Activated naive CD8-positive, alpha-beta T cell treated with anti-CD3 and anti-CD28 coated beads, Interleukin-2, amount 50 U/mL, for 24 hours (primary cell): ENCODE data around the gene ZNF775.

ENCODE experiments used
- ATAC-seq: fragments of 150-1000 bp; cut with Tn5 transposase; one replicate; pipeline ENCODE4 v1.10.0; 2021
- DNase-seq: peaks from one replicate; pipeline ENCODE4 v3.0.0; 2021
- H3K27ac Mint-ChIP-seq: one replicate; pipeline ENCODE4 v1.8.0; 2021; ENCODE audit warnings: mild to moderate bottlenecking, mixed read lengths
- H3K27me3 Mint-ChIP-seq: one replicate; pipeline ENCODE4 v1.8.0; 2021; ENCODE audit warnings: mixed read lengths
- H3K36me3 Mint-ChIP-seq: one replicate; pipeline ENCODE4 v1.8.0; 2021; ENCODE audit warnings: low read depth, mixed read lengths
- H3K4me1 Mint-ChIP-seq: one replicate; pipeline ENCODE4 v1.8.0; 2021; ENCODE audit warnings: mixed read lengths
- H3K4me3 Mint-ChIP-seq: one replicate; pipeline ENCODE4 v1.8.0; 2021; ENCODE audit warnings: mild to moderate bottlenecking, moderate library complexity, mixed read lengths
- H3K9me3 Mint-ChIP-seq: one replicate; pipeline ENCODE4 v1.8.0; 2021; ENCODE audit warnings: mixed read lengths

The ZNF775 gene

GRCh38 chr7:150340024-150340749 is 38.9 kb upstream of the ZNF775 start:
- H3K4me1 Mint-ChIP-seq, result peaks cover 9% of the 10 kb centered on the region
- H3K4me3 Mint-ChIP-seq, result no peak overlapping the region
- peaks cover 4% of the 10 kb centered on the region for H3K36me3 Mint-ChIP-seq
- peaks cover 37% of the 10 kb centered on the region for H3K27me3 Mint-ChIP-seq
- DNase-seq (peak; percentile 26), ATAC-seq (peak; percentile 44)
- H3K9me3 Mint-ChIP-seq, result no peaks in the 10 kb centered on the region
- H3K27ac Mint-ChIP-seq, result no peak overlapping the region

GRCh38 chr7:150340875-150341262 is 38.3 kb upstream of the ZNF775 start:
- Mint-ChIP-seq H3K27me3 (peaks cover 39% of the 10 kb centered on the region), H3K4me1 (peaks cover 9% of the 10 kb centered on the region), H3K27ac (no peak overlapping the region), H3K36me3 (peaks cover 4% of the 10 kb centered on the region), H3K4me3 (no peak overlapping the region), H3K9me3 (no peaks in the 10 kb centered on the region)
- no peak for ATAC-seq
- DNase-seq, result no peak

DNA sequence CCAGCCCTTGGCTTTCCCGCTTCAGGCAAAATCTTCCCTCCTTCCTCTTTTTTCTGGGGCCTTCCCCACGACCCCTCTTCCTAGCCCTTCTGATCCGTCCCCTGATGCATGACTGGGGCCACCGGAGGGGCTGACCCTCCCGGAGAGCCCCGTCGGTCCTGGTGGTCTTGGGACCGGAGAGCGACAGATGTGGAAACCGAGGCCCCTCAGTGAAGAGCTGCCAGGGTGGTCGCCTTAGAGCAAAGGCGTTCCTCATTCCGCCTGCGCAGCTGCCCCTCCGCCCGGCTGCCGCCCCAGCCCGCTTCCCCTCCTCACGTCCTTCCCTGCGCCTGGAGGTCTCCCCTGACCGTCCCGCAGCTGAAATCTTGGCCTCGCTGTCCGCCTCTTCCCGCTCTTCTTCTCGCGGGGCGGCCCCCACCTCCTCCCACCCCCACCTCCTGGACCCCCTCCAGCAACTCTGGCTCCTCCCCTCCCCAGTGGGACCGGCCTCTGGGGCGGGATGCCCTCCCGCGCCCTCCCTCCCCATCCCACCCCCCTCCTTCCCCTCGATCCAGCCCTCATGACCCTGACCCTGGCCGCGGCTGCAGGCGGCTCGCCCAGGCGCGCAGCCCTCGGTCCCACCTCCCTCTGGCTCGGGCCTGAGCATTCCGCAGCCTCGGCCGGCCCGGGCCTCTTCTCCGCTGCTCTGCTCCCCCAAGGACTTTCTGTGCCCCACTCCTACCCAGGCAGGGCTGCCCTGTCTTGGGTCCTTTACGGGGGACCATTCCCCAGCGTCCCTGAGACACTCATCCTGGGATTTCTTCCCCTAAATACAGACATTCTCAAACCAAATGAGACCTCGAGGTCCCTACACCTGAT is 37.6 kb upstream of the ZNF775 start, which contains the start of gene RARRES2:
Gene RARRES2 (minus strand): TSS at position 367 of the 858 bp plus-strand sequence. CDS start 1,020 bp downstream, outside the sequence.
- H3K4me1 Mint-ChIP-seq, result peaks cover 9% of the 10 kb centered on the region
- peaks cover 43% of the 10 kb centered on the region for H3K27me3 Mint-ChIP-seq
- ATAC-seq (no peak), DNase-seq (no peak)
- H3K4me3 Mint-ChIP-seq, result peak within 1 kb of the TSS; percentile 32
- no peaks in the 10 kb centered on the region for H3K9me3 Mint-ChIP-seq
- peaks cover 4% of the 10 kb centered on the region for H3K36me3 Mint-ChIP-seq
- no peak within 1 kb of the TSS for H3K27ac Mint-ChIP-seq

GRCh38 chr7:150342121-150342408 is 37.1 kb upstream of the ZNF775 start:
- Mint-ChIP-seq H3K27ac (no peak overlapping the region), H3K27me3 (peaks cover 46% of the 10 kb centered on the region), H3K4me3 (no peak overlapping the region), H3K9me3 (no peaks in the 10 kb centered on the region), H3K4me1 (peaks cover 9% of the 10 kb centered on the region), H3K36me3 (peaks cover 4% of the 10 kb centered on the region)
- no peak for DNase-seq
- no peak for ATAC-seq

GRCh38 chr7:150343225-150343624 is 35.9 kb upstream of the ZNF775 start:
- peaks cover 9% of the 10 kb centered on the region for H3K4me1 Mint-ChIP-seq
- no peaks in the 10 kb centered on the region for H3K9me3 Mint-ChIP-seq
- H3K27ac Mint-ChIP-seq, result no peak overlapping the region
- no peak overlapping the region for H3K4me3 Mint-ChIP-seq
- DNase-seq (no peak), ATAC-seq (no peak)
- peaks cover 46% of the 10 kb centered on the region for H3K27me3 Mint-ChIP-seq
- no peaks in the 10 kb centered on the region for H3K36me3 Mint-ChIP-seq

DNA sequence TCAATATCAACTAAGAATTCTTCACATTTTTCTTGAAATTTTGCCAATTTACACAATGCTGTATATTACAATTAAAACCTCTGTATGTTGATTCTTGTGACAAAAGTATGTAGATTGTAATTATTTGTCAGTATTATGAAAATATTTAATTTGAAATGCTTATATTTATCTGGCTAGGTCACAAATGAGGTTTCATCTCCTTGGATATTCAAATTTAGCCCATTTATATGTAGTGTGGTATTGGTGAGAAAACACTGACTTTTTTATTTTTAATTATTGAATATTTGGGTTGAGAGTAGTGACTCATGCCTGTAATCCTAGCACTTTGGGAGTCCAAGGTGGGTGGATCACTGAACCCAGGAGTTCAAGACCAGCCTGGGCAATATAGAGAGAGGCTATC is 34.8 kb upstream of the ZNF775 start:
- H3K4me3 Mint-ChIP-seq, result no peak overlapping the region
- peaks cover 46% of the 10 kb centered on the region for H3K27me3 Mint-ChIP-seq
- no peaks in the 10 kb centered on the region for H3K9me3 Mint-ChIP-seq
- peaks cover 9% of the 10 kb centered on the region for H3K4me1 Mint-ChIP-seq
- DNase-seq (no peak), ATAC-seq (no peak)
- no peaks in the 10 kb centered on the region for H3K36me3 Mint-ChIP-seq
- no peak overlapping the region for H3K27ac Mint-ChIP-seq

DNA sequence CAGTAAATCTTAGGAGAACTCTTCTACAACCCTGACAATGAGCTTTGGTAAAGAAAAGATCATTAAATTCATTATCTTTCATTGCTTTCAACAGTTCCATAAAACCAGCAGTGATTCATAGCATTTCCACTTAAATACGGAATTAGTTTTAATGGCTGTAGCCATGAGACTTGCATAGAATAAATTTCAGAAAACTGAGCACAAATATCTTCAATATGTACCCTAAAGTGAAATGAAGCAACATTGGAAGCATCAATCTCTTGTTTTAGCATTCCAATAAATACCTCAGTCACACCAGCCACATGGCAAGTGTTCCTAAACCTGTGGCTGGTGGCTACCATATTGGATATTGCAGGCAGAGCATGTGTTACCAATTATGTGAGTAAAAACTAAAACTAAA is 34.1 kb upstream of the ZNF775 start:
- DNase-seq, result no peak
- no peak for ATAC-seq
- Mint-ChIP-seq H3K4me1 (peaks cover 4% of the 10 kb centered on the region), H3K4me3 (no peak overlapping the region), H3K36me3 (no peaks in the 10 kb centered on the region), H3K9me3 (no peaks in the 10 kb centered on the region), H3K27ac (no peak overlapping the region), H3K27me3 (peaks cover 39% of the 10 kb centered on the region)

GRCh38 chr7:150346922-150347321 is 32.2 kb upstream of the ZNF775 start:
- no peak overlapping the region for H3K27ac Mint-ChIP-seq
- H3K9me3 Mint-ChIP-seq, result no peaks in the 10 kb centered on the region
- H3K27me3 Mint-ChIP-seq, result peaks cover 29% of the 10 kb centered on the region
- ATAC-seq (no peak), DNase-seq (no peak)
- H3K4me1 Mint-ChIP-seq, result no peaks in the 10 kb centered on the region
- H3K4me3 Mint-ChIP-seq, result no peak overlapping the region
- no peaks in the 10 kb centered on the region for H3K36me3 Mint-ChIP-seq

- DNase-seq (no peak), ATAC-seq (no peak)
- Mint-ChIP-seq H3K27me3 (peaks cover 4% of the 10 kb centered on the region), H3K4me3 (no peak overlapping the region), H3K36me3 (no peaks in the 10 kb centered on the region), H3K27ac (no peak overlapping the region), H3K9me3 (no peaks in the 10 kb centered on the region), H3K4me1 (peaks cover 7% of the 10 kb centered on the region)
Observed at GRCh38 chr7:150351587-150352194, 27.4 kb upstream of the ZNF775 start.

DNA sequence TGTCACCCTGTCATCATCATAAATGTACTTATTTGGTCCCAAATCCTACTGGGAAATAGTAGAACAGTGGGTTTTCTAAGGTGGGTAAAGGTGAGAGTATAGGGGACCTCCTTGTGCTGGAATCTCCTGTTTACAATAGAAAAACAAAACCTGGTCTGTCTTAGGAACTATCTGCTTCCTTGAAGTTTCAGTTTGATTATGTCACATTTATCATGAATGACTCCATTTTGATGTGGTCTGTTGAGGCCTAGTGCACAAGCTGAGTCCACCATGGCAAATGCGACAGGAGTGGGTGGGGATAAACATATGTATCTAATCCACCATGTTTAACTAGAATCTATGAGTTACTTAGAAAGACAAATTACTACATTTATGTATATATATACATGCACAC is 23.5 kb upstream of the ZNF775 start:
- Mint-ChIP-seq H3K9me3 (no peaks in the 10 kb centered on the region), H3K27ac (no peak overlapping the region), H3K4me3 (no peak overlapping the region), H3K27me3 (no peaks in the 10 kb centered on the region), H3K4me1 (peaks cover 40% of the 10 kb centered on the region), H3K36me3 (no peaks in the 10 kb centered on the region)
- ATAC-seq, result no peak
- DNase-seq, result no peak

GRCh38 chr7:150356265-150356897 is 22.7 kb upstream of the ZNF775 start:
- H3K9me3 Mint-ChIP-seq, result no peaks in the 10 kb centered on the region
- ATAC-seq (no peak), DNase-seq (no peak)
- H3K27me3 Mint-ChIP-seq, result no peaks in the 10 kb centered on the region
- no peak overlapping the region for H3K4me3 Mint-ChIP-seq
- H3K36me3 Mint-ChIP-seq, result no peaks in the 10 kb centered on the region
- peaks cover 40% of the 10 kb centered on the region for H3K4me1 Mint-ChIP-seq
- H3K27ac Mint-ChIP-seq, result no peak overlapping the region

DNA sequence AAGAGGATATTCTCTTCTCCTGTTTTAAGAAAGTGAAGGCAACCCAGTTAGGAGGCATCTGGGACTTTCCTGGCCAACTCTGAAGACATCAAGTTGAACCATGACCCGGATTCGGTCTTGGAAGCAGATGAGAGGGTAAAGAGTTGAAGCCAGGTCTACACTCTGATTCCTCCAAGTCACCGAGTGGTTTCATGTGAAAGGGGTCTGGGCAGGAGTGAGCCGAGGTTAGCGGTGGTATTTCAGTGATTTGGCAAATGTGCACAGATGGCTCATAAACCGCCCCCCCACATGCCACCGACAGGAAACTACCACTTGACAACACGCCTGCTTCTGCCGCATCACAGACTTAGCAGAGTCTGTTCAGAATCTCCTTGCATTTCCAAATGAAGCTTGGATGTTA is 21.9 kb upstream of the ZNF775 start:
- H3K27ac Mint-ChIP-seq, result peak overlapping the region; percentile 84
- no peaks in the 10 kb centered on the region for H3K9me3 Mint-ChIP-seq
- peak overlapping the region; percentile 63 for H3K4me3 Mint-ChIP-seq
- ATAC-seq, result peak; percentile 82
- no peaks in the 10 kb centered on the region for H3K27me3 Mint-ChIP-seq
- H3K4me1 Mint-ChIP-seq, result peaks cover 40% of the 10 kb centered on the region
- no peaks in the 10 kb centered on the region for H3K36me3 Mint-ChIP-seq
- peak; percentile 71 for DNase-seq

DNA sequence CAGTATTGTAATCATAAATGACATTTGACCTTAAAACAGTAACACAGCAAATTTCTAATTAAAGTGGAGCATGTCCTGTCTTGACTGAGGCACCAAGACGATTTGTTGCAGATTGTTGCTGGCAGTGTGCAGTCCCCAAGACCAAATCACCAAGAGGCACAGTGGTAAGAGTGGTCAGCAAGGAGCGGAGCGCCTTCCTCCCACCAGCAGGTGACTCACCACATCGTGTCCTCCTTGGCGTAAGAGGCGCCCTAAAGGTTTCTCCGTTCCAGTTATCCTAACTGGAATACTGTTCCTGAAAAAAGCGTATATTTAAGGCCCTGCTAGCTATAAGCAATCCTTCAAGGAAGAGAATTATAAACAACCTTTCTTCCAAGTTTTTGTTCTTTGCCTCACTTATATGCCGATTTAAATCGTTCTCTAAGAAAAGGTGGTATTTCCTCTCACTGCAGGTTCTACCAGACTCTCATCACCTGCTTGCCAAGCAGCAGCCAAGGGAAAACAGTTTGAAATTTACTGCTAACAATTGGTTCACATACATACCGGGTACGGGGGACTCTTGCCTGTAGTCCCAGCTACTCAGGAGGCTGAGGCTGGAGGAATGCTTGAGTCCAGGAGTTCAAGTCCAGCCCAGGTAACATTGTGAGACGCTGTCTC is 21.2 kb upstream of the ZNF775 start:
- DNase-seq, result no peak
- H3K36me3 Mint-ChIP-seq, result no peaks in the 10 kb centered on the region
- H3K4me1 Mint-ChIP-seq, result peaks cover 40% of the 10 kb centered on the region
- peak overlapping the region; percentile 84 for H3K27ac Mint-ChIP-seq
- no peaks in the 10 kb centered on the region for H3K9me3 Mint-ChIP-seq
- no peaks in the 10 kb centered on the region for H3K27me3 Mint-ChIP-seq
- ATAC-seq, result no peak
- H3K4me3 Mint-ChIP-seq, result peak overlapping the region; percentile 63

DNA sequence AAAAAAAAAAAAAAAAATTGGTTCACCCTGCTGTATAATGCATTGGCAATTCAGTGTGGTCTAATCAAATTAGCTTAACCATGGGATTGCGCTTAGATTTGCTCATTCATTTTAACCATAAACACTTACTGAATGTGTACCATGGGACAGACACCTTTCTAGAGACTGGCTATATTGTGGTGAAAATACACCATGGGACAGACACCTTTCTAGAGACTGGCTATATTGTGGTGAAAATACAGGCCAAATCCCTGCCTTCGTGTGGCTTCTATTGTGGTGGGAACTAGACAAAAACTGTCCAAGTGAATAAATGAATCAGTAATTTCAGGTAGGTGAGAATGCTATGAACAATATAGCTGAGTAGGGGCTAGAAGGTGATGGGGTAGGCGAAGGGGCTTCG is 20.7 kb upstream of the ZNF775 start:
- no peaks in the 10 kb centered on the region for H3K9me3 Mint-ChIP-seq
- H3K27me3 Mint-ChIP-seq, result no peaks in the 10 kb centered on the region
- peak overlapping the region; percentile 84 for H3K27ac Mint-ChIP-seq
- peaks cover 40% of the 10 kb centered on the region for H3K4me1 Mint-ChIP-seq
- no peak overlapping the region for H3K4me3 Mint-ChIP-seq
- H3K36me3 Mint-ChIP-seq, result no peaks in the 10 kb centered on the region
- ATAC-seq, result peak; percentile 47
- DNase-seq, result no peak
